Body of pancreas (tissue), 4 donors: ENCODE measurements around the gene EPSTI1.

Source experiments
- CTCF ChIP-seq, 7 experiments: fragments of 450-650 bp in 4 of 7; fragments of 200-600 bp in 3 of 7; sonication (generic) in 3 of 7; IDR thresholded peaks; one replicate each; pipeline ENCODE4 v1.5.1; 2016 to 2019; ENCODE audit warnings: antibody characterized with exemption in 7 of 7
- POLR2A ChIP-seq, 3 donors: fragments of 450-650 bp; IDR thresholded peaks; one replicate each; pipeline ENCODE4 v1.6.1; 2016; ENCODE audit warnings: antibody characterized with exemption in 3 of 3, mild to moderate bottlenecking in 2 of 3

GRCh38 chr13:42880056-42880605 is 111.9 kb downstream of the EPSTI1 start:
- TF ChIP-seq POLR2A (IDR thresholded peaks at IDR 0.05) = no peak
- no peak for TF ChIP-seq CTCF (IDR thresholded peaks at IDR 0.05)
